ENCODE results near the gene GC. TPM values are rescaled to one million over a fixed set of nuclear protein-coding genes. Genes with fewer than 3 reads are reported as not detected.
"Not testable (repeated sequence)": the region's sequence is repeated elsewhere in the genome, so short reads cannot be mapped to it uniquely, and the experiment has no call there.

Gene GC
- total RNA-seq, 1 donor from 2014 or later, result not detected

- no peak for DNase-seq (ENCODE audit: low read depth)
Measured at GRCh38 chr4:71768123-71768522, 15.8 kb downstream of the GC start.

GRCh38 chr4:71765821-71766383 is 18.0 kb downstream of the GC start:
- DNase-seq (ENCODE audit: low read depth), result peak; percentile 68

GRCh38 chr4:71765350-71765749 is 18.5 kb downstream of the GC start:
- DNase-seq (ENCODE audit: low read depth), result peak; percentile 92

- no peak for DNase-seq (ENCODE audit: low read depth)
Measured at GRCh38 chr4:71752383-71753042, 31.4 kb downstream of the GC start.

- no peak for DNase-seq (ENCODE audit: low read depth)
Measured at GRCh38 chr4:71749008-71749594, 34.8 kb downstream of the GC start.

GRCh38 chr4:71746379-71746778 is 37.5 kb downstream of the GC start:
- DNase-seq (ENCODE audit: low read depth), result peak; percentile 15

- DNase-seq (ENCODE audit: low read depth), result not testable (repeated sequence)
Measured at GRCh38 chr4:71738782-71739181, 45.1 kb downstream of the GC start.

GRCh38 chr4:71732706-71733105 is 51.2 kb downstream of the GC start:
- peak; percentile 75 for DNase-seq (ENCODE audit: low read depth)

GRCh38 chr4:71732066-71732465 is 51.8 kb downstream of the GC start:
- peak; percentile 93 for DNase-seq (ENCODE audit: low read depth)

GRCh38 chr4:71729856-71730255 is 54.0 kb downstream of the GC start:
- no peak for DNase-seq (ENCODE audit: low read depth)

- DNase-seq (ENCODE audit: low read depth), result peak; percentile 62
Measured at GRCh38 chr4:71713611-71714203, 70.2 kb downstream of the GC start.

GRCh38 chr4:71711985-71712348 is 71.9 kb downstream of the GC start:
- peak; percentile 9 for DNase-seq (ENCODE audit: low read depth)

- no peak for DNase-seq (ENCODE audit: low read depth)
Measured at GRCh38 chr4:71711044-71711984, 72.6 kb downstream of the GC start.

GRCh38 chr4:71709961-71710360 is 73.9 kb downstream of the GC start:
- DNase-seq (ENCODE audit: low read depth), result no peak

- DNase-seq (ENCODE audit: low read depth), result no peak
Measured at GRCh38 chr4:71698141-71698540, 85.7 kb downstream of the GC start.

- DNase-seq (ENCODE audit: low read depth), result no peak
Measured at GRCh38 chr4:71697031-71697430, 86.8 kb downstream of the GC start.

- no peak for DNase-seq (ENCODE audit: low read depth)
Measured at GRCh38 chr4:71694961-71695360, 88.9 kb downstream of the GC start.

- no peak for DNase-seq (ENCODE audit: low read depth)
Measured at GRCh38 chr4:71692963-71693362, 90.9 kb downstream of the GC start.

GRCh38 chr4:71692198-71692597 is 91.7 kb downstream of the GC start:
- DNase-seq (ENCODE audit: low read depth), result no peak

Measured in renal cortical epithelial cell (primary cell).